ENCODE measurements around the gene EEFSEC. TPM values are rescaled to one million over a fixed set of nuclear protein-coding genes. Genes with fewer than 3 reads are reported as not detected.

Gene EEFSEC
- total RNA-seq, 1 donor from 2014 or later: 7.1 TPM

DNA sequence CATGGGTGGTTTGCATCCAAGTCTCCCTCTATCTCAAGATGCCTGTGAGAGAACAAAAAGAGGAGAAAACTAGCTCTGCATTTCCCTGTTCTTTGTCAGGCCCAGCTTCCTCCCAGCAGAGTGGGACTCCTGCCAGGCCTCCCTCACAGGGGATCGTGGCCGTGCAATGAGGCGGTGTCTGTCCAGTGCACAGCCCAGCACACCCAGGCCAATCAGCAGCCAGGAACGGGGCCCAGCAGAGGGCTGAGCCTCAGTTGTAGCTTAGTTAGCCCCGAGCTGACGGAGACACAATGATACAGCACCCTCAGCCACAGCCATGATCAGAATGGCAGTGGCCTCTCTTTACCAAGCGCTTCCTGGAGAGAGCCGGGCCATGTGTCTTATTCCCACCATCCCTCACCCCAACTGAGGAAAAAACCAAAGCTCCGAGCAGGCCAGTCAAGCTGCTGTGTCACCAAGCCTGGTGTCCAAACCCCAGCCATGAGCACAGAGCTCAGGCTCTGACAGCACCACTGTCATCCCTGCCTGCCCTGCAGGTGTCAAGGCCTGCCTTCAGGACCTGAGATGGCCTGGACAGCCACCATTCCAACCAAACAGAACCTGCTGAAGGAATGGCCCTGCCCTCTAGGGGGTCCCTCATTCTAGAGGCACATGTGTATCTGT lies 242.3 kb downstream of the EEFSEC start:
- peaks cover 11% of the 10 kb centered on the region for H3K4me1 Mint-ChIP-seq (ENCODE audit: unreplicated experiment)
- peaks cover 4% of the 10 kb centered on the region for H3K36me3 Mint-ChIP-seq (ENCODE audit: low read depth, unreplicated experiment)
- no peaks in the 10 kb centered on the region for H3K9me3 Mint-ChIP-seq (ENCODE audit: unreplicated experiment)
- TF ChIP-seq, protein P1, sequence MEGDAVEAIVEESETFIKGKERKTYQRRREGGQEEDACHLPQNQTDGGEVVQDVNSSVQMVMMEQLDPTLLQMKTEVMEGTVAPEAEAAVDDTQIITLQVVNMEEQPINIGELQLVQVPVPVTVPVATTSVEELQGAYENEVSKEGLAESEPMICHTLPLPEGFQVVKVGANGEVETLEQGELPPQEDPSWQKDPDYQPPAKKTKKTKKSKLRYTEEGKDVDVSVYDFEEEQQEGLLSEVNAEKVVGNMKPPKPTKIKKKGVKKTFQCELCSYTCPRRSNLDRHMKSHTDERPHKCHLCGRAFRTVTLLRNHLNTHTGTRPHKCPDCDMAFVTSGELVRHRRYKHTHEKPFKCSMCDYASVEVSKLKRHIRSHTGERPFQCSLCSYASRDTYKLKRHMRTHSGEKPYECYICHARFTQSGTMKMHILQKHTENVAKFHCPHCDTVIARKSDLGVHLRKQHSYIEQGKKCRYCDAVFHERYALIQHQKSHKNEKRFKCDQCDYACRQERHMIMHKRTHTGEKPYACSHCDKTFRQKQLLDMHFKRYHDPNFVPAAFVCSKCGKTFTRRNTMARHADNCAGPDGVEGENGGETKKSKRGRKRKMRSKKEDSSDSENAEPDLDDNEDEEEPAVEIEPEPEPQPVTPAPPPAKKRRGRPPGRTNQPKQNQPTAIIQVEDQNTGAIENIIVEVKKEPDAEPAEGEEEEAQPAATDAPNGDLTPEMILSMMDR (IDR thresholded peaks at IDR 0.05; ENCODE audit: unreplicated experiment): no peak
- H3K27ac Mint-ChIP-seq (ENCODE audit: unreplicated experiment): no peak overlapping the region
- H3K27me3 Mint-ChIP-seq (ENCODE audit: unreplicated experiment): peaks cover 8% of the 10 kb centered on the region
- DNase-seq (ENCODE audit: low spot score): no peak
- H3K4me3 Mint-ChIP-seq (ENCODE audit: unreplicated experiment): no peak overlapping the region

DNA sequence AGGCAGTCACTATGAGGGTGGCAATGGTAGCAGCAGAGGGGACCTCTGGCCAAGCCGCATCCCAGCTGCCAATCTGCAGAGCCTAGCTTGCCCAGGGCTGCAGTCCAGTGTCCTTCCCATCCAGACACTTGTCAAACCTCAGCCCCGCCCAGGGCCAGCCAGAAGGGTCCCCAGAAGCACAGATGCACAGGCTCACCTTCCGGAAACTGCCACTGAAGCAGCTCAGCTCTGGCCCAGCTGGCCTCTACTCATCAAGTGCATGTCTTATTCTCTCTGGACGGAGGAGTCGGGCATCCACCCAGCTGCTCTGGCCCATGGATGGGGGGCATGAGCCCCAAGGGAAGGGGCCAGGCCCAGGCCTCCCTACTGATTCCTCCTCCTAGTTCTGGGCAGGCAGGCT lies 244.2 kb downstream of the EEFSEC start:
- Mint-ChIP-seq H3K36me3 (ENCODE audit: low read depth, unreplicated experiment) (no peaks in the 10 kb centered on the region), H3K27me3 (ENCODE audit: unreplicated experiment) (peaks cover 6% of the 10 kb centered on the region), H3K9me3 (ENCODE audit: unreplicated experiment) (no peaks in the 10 kb centered on the region), H3K4me1 (ENCODE audit: unreplicated experiment) (peaks cover 11% of the 10 kb centered on the region), H3K4me3 (ENCODE audit: unreplicated experiment) (no peak overlapping the region), H3K27ac (ENCODE audit: unreplicated experiment) (no peak overlapping the region)
- TF ChIP-seq, protein P1 (IDR thresholded peaks at IDR 0.05; ENCODE audit: unreplicated experiment): no peak
- DNase-seq (ENCODE audit: low spot score): no peak

DNA sequence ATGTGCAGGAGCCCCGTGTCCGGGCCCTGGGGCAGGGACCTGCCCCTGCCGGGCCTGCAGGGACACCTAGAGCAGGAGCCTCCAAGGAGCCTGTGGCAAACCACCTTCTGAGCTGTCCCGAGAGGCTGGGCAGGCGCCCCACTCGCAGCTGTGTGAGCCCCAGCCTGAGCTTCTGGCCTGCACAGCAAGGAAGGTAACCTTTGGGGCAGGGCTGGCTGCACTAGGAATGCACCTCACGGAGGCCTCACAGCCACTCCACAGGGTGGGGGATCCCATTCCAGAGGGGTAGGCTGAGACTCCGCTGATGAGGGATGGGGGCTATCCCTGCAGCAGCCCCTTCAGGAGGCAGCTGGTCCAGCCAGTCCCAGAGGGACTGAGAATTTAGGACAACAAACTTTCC lies 245.3 kb downstream of the EEFSEC start:
- DNase-seq (ENCODE audit: low spot score): no peak
- Mint-ChIP-seq H3K4me1 (ENCODE audit: unreplicated experiment) (peaks cover 11% of the 10 kb centered on the region), H3K4me3 (ENCODE audit: unreplicated experiment) (no peak overlapping the region), H3K36me3 (ENCODE audit: low read depth, unreplicated experiment) (no peaks in the 10 kb centered on the region), H3K27me3 (ENCODE audit: unreplicated experiment) (peaks cover 6% of the 10 kb centered on the region), H3K9me3 (ENCODE audit: unreplicated experiment) (no peaks in the 10 kb centered on the region), H3K27ac (ENCODE audit: unreplicated experiment) (no peak overlapping the region)
- TF ChIP-seq, protein P1 (IDR thresholded peaks at IDR 0.05; ENCODE audit: unreplicated experiment): no peak

DNA sequence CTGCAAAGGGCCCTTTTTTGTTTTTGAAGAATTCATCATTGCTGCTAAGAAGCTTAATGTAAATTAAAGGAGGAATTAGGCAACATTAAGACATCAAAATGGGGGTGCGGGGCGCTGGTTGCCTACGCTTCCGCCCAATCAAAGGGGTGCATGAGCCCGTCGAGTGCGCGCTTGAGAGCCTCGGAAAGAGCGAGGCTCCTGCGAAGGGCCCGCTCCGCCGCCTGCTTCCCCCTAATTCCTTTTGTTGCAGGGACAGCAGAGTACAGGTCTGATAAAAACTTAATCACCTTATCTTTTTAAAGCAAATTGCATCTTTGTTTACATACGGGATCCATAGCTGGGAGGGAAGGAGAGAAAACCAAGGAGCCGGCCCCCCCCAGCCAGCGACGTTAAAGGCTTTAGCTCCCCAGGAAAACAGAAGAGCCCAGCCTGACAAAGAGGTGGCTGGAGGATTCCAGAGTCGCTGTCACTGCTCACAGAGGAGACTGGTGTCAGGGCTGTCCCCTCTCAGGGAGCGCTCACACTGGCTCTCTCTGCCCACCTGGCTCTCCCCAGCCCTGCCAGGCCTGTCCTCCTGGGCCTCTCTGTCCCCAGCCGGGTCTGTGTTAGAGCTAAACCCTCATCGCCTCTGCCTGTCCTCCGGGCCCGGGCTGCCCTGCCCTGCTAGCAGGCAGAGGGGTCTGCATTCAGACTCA lies 246.1 kb downstream of the EEFSEC start:
- peaks cover 11% of the 10 kb centered on the region for H3K4me1 Mint-ChIP-seq (ENCODE audit: unreplicated experiment)

More for the DNA sequence above, 246.1 kb downstream of the EEFSEC start:
- no peak for DNase-seq (ENCODE audit: low spot score)
- TF ChIP-seq, protein P1 (IDR thresholded peaks at IDR 0.05; ENCODE audit: unreplicated experiment): no peak
- Mint-ChIP-seq H3K9me3 (ENCODE audit: unreplicated experiment) (no peaks in the 10 kb centered on the region), H3K4me3 (ENCODE audit: unreplicated experiment) (no peak overlapping the region), H3K27ac (ENCODE audit: unreplicated experiment) (no peak overlapping the region), H3K36me3 (ENCODE audit: low read depth, unreplicated experiment) (no peaks in the 10 kb centered on the region), H3K27me3 (ENCODE audit: unreplicated experiment) (peaks cover 9% of the 10 kb centered on the region)
